CD4-positive, alpha-beta T cell treated with Interleukin-17A for 4 hours (primary cell): Measurements from ENCODE around the gene ITIH4.

Experiments
- DNase-seq: peaks from one replicate; pipeline ENCODE4 v3.0.0-alpha.2; 2020; ENCODE audit warnings: mixed read lengths

The ITIH4 gene

DNA sequence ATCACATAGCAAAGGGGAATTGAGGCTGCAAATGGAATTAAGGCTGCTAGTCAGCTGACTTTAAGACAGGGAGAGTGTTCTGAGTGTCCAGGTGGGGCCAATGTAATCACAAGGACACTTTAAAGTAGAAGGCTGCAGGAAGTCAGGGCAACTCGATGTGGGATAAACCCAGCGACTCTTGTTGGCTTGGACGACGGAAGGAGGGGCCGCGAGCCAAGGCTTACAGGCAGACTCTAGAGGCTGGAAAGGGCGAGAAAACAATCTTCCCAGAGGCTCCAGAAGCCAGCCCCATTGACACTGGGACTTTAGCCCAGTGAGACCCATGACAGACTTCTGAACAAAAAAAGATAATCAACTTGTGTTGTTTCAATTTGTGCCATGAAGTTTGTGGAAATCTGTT, 17.3 kb upstream of the ITIH4 start:
- no peak for DNase-seq

GRCh38 chr3:52847241-52847640, 16.8 kb upstream of the ITIH4 start:
- DNase-seq = no peak

DNA sequence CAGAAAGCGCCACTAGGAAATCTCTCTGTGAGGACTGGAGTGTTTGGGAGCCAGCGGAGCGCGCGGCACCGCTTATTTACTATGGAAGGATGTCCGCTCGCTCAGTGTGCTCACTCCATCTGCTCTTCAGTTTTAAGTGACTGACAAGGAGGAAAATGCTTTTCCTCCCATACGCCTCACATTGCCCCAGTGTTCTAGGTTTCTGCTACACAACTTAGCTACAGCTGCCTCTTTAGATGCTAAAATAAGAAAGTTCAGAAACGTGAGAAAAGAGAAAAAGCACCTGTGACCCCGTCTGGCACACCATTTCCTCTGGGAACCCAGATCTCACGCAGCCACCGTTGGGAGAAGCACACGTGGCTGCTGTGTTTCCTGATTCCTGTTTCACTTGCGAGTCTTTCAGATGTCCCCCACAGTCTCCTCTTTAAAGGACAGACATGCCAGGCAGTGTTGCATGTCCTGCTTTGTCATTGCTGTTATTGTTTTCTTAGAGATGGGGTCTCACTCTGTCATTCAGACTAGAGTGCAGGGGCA, 16.0 kb upstream of the ITIH4 start:
- no peak for DNase-seq

- DNase-seq = peak; percentile 39
These were observed 15.4 kb upstream of the ITIH4 start for GRCh38 chr3:52845691-52846431.

DNA sequence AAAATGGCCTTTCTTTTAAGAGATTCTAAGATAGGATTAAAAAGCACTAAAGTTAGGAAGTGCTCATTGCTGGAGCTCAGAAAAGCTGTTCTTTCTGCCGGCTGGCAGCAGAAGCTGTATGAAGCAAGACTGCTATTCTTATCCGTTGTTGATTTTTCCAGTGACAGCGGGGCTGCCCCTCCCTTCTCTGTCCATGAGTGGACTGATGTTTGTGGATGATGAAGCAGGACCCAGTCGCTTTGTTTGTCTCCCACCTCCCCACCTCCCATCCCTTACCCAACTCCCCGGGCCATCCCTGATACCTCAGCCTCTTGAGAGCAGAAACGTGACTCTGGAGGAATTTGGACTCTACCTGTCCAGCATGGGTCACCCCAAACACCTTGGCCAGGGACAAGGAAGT, 14.7 kb upstream of the ITIH4 start:
- no peak for DNase-seq

GRCh38 chr3:52844290-52844975, 14.0 kb upstream of the ITIH4 start:
- no peak for DNase-seq

DNA sequence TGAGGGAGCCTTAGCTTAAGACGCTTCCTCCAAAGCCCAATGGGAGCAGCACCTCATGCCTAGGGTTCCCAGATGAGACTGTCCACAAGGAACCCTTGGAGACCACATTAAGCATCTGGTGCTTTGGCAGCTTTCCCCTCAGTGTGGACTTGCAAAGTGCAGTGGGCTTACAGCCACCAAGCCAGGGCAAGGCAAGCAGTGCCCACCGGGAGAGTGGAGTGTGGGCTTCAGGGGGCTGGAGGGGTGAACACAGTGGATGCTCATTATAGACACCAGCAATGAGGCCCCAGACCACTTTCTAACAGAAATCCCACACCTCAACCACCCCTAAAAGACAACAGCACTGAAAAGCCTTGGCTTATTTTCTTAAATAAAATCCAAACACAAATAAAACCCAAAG, 13.4 kb upstream of the ITIH4 start:
- no peak for DNase-seq

- no peak for DNase-seq
These were observed 12.8 kb upstream of the ITIH4 start for GRCh38 chr3:52843108-52843865.

GRCh38 chr3:52842424-52842823, 12.0 kb upstream of the ITIH4 start:
- no peak for DNase-seq

GRCh38 chr3:52841981-52842340, 11.5 kb upstream of the ITIH4 start:
- DNase-seq = no peak

DNA sequence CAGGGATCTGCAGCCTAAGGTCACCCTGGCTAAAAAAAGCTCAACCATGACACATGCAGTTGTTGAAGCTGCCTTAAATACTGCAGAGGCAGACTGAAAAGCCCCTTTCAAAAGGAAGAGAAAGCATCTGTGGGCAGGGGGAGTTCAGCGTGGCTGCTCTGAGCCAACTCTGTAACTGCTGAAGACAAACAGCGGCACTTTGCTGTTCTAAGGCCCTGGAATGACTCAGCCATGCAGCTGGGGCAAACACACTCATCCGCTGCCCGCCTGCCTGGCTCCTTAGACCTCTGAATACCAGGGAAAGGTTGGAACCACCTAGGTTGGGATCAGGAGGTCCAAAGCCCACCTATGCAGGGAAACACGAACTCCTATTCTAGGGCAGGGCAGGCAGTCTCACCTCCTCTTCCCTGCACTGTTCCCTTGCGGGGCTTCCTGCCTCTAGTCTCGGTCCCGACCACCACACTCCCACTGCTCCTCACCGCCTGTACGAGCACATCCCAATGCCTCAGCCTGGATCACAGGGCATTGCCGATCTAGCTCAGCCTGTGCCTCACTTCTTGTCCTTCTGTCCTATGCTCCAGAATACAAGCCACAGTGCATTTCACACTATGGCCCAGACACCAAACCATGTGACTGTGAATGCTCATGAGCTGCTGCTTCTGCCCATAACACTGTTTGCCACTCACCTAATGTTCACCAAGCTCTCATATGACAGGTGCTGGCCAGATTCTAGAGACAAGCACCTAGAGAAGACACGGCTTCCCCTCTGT, 10.9 kb upstream of the ITIH4 start:
- DNase-seq = no peak

- no peak for DNase-seq
These were observed 9.5 kb upstream of the ITIH4 start for GRCh38 chr3:52839892-52840545.

DNA sequence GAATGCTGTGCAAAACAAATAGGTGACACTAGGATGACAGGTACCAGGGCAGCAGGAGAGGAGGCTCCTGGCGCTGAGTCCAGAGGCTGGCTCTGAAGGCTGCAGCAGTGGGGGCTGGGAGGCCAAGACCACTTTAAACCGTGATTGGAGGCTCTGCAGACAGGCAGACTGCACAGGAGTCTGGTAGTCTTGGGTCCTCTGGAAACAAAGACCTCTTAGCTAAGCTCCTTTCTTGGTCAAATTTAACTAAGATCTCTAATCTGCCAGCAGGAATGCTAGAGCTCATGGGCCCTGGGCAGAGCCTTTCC, 8.8 kb upstream of the ITIH4 start:
- DNase-seq = no peak

DNA sequence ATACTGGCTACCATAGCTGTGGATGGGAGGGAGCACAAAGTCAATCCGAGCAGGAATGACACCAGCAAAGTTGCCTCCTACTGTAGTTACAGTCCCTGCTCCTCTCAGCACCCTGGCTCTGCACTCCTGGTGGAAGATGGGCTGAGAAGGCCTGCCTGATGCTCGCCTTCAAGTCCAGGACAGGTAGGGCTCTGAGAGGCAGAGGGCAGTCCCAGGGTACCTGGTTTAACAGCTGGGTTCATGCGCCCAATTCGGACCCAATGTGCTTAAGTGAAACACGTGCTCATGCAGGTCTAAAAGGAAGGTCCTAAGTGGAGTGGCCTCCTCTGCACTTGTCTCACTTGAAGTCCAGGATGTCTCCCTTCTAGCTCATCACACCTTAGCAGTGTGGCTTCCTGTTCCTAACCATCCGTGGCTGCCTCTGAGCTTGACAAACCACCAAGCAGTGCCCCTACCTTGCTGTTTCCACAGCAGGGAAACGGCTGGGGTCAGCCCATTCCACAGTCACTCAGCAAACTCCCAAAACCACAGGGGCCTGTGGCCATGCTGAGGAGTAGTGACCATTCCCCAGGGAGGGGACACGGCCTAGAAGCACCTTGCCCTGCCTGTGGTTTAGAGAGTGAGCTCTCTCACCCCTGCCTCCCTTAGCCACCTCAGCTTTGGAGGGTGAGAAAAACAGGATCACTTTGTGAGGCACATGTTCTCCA, 8.2 kb upstream of the ITIH4 start:
- peak; percentile 15 for DNase-seq

- no peak for DNase-seq
These were observed 6.5 kb upstream of the ITIH4 start for GRCh38 chr3:52836986-52837385.

DNA sequence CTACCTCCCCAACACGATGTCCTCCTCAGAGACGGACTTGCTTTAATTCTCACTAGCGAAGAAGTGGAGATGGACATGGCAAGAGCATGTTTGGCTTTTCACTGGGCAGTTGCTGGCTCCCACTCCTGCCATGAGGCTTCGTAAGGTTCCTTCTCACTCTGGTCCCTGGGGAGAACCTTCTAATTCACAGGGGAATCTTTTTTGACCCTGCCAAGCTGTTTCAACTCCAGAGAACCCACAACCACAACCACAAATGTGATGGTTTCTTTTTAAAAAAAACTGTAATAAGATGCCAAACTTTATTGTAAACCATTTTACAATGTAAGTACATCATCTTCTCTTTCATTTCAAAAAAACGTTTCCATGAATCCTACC, 6.0 kb upstream of the ITIH4 start:
- no peak for DNase-seq

GRCh38 chr3:52835766-52836470, 5.4 kb upstream of the ITIH4 start:
- DNase-seq = no peak

- no peak for DNase-seq
These were observed 4.5 kb upstream of the ITIH4 start, which contains the start of gene MUSTN1 for GRCh38 chr3:52834871-52835501. TSS of gene MUSTN1 (minus strand) at chr3:52835019. CDS start at chr3:52834948, 71 bp downstream.

DNA sequence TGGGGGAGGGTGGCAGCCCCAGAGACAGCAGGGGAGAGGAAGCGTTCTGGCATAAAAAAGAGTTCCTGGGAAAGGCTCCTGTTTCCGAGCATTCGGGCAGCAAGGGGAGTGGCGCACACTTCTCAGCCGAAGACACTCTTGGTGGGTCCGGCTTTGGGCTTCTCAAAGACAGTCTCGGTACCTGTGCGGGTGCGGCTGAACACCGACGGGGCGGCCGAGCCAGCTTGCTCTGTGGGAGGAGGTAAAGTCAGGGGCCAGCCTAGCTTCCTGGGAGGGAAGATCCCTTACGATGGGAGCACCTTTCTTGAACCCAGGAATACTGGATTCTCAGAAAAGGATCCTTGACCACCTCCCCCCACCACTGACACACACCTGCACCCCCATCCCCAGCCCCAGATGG, 2.7 kb upstream of the ITIH4 start:
- no peak for DNase-seq

DNA sequence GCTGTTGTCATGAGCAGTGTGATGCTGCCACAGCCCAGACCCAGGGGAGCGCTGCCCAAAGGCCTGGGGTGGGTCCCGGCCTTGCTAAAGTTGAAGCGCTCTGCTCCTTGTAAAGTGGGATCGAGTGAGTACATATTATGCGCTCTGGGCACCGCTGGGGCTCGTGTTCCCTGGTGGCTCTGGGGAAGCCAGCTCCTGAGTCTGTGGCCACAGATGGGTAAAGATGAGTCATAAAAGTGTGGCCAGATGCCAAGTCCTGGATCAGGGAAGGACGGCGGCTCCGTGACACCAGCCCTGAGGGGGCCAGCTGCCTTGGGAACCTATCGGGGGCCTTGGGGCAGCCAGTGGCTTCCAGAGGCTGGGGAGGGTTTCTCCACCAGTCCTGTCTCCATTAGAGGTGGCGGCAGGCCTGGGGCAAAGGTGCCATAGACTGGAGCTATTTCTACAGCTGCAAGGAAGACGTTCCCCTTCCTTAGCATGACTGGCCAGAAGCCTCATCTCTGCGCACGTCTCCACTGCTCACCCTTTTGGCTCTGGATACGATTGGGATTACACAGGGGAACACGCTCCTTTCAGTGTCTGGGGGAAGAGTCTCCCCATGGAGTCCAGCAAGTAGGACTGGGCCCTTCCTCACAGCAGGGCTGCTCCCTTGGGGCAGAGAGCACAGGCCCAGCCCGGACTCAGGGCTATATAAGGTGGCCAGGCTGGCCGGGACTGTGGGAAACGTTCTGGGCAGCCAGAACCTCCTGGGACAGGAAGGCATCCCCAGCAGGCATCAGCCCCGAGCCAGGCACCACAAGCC, 1.2 kb upstream of the ITIH4 start:
- no peak for DNase-seq
